Smooth muscle cell (in vitro differentiated cells): ENCODE results near the gene SSH2. TPM values are rescaled to one million over a fixed set of nuclear protein-coding genes. Genes with fewer than 3 reads are reported as not detected.
A peak's percentile ranks its signal among the peaks of the same experiment; 100 is the strongest.

ENCODE experiments used
- DNase-seq: peaks from one replicate; lab custom pipeline; 2025; ENCODE audit not compliant: unreplicated experiment; lab: John Stamatoyannopoulos, UW
- H2AFZ ChIP-seq: fragments of 200-600 bp; sonication (generic); 2 replicates; pipeline ENCODE4 v1.6.0; 2016; ENCODE audit warnings: antibody characterized with exemption, low read depth, mild to moderate bottlenecking
- H3F3A ChIP-seq: fragments of 200-600 bp; sonication (generic); 2 replicates; pipeline ENCODE4 v1.6.0; 2017; ENCODE audit warnings: antibody characterized with exemption, low read depth
- H3K27ac ChIP-seq: fragments of 200-600 bp; sonication (generic); 2 replicates; pipeline ENCODE4 v1.5.1; 2016; ENCODE audit warnings: low read depth, mild to moderate bottlenecking
- H3K27me3 ChIP-seq: fragments of 200-600 bp; sonication (generic); 2 replicates; pipeline ENCODE4 v1.6.1; 2016; ENCODE audit warnings: low read depth, mild to moderate bottlenecking
- H3K36me3 ChIP-seq: fragments of 200-600 bp; sonication (generic); 2 replicates; pipeline ENCODE4 v1.5.1; 2016; ENCODE audit warnings: low read depth
- H3K4me1 ChIP-seq: fragments of 200-600 bp; sonication (generic); 2 replicates; pipeline ENCODE4 v1.5.1; 2016; ENCODE audit warnings: low read depth
- H3K4me2 ChIP-seq: fragments of 200-600 bp; sonication (generic); 2 replicates; pipeline ENCODE4 v1.6.0; 2016; ENCODE audit warnings: mild to moderate bottlenecking
- H3K4me3 ChIP-seq: fragments of 200-600 bp; sonication (generic); 2 replicates; pipeline ENCODE4 v1.5.1; 2016; ENCODE audit warnings: mild to moderate bottlenecking
- H3K79me2 ChIP-seq: fragments of 200-600 bp; sonication (generic); 2 replicates; pipeline ENCODE4 v1.6.0; 2016; ENCODE audit warnings: low read depth, mild to moderate bottlenecking
- H3K9ac ChIP-seq: fragments of 200-600 bp; sonication (generic); 2 replicates; pipeline ENCODE4 v1.6.0; 2016; ENCODE audit warnings: low read depth
- H3K9me3 ChIP-seq: fragments of 200-600 bp; sonication (generic); replicated peaks from 2 replicates; pipeline ENCODE4 v1.5.1; 2016; ENCODE audit warnings: low read depth
- H4K20me1 ChIP-seq: fragments of 200-600 bp; sonication (generic); 2 replicates; pipeline ENCODE4 v1.6.0; 2016; ENCODE audit warnings: low read depth
- CTCF ChIP-seq: fragments of 200-600 bp; sonication (generic); IDR thresholded peaks from 2 replicates; pipeline ENCODE4 v1.5.1; 2017; ENCODE audit warnings: borderline replicate concordance, mild to moderate bottlenecking, antibody characterized with exemption; ENCODE audit not compliant: insufficient read depth, poor library complexity, severe bottlenecking
- WGBS: methylation state at CpG from one replicate; pipeline ENCODE4 v1.1.7; 2016; ENCODE audit warnings: low lambda C conversion rate; 5-methylcytosine and 5-hydroxymethylcytosine counted together
- polyA plus RNA-seq: library from polyadenylated mRNA; unstranded; fragments of >200 nt; fragmentation: Nextera tagmentation; extraction: Ambion mirVana; gene quantifications from 2 replicates; pipeline ENCODE4 v1.2.1, GENCODE V29; 2016
- total RNA-seq: library from RNA; depleted of rRNA; stranded (reverse); fragments of >200 nt; gene quantifications from 2 replicates; pipeline ENCODE4 v1.2.3, GENCODE V29; 2014

The SSH2 gene
- total and polyA plus RNA-seq, 2 experiments from 2014 or later: 9.7 to 10.4 TPM

GRCh38 chr17:29732613-29733012 lies 197.4 kb downstream of the SSH2 start:
- Histone ChIP-seq H3K4me3 (no peak overlapping the region), H3K36me3 (no peaks in the 10 kb centered on the region), H3K9ac (peak overlapping the region; percentile 44), H3K4me2 (peak overlapping the region; percentile 53), H3K27me3 (no peaks in the 10 kb centered on the region), H3K79me2 (no peaks in the 10 kb centered on the region), H3F3A (no peaks in the 10 kb centered on the region), H4K20me1 (no peaks in the 10 kb centered on the region), H3K9me3 (no peaks in the 10 kb centered on the region), H2AFZ (no peak overlapping the region), H3K4me1 (peaks cover 6% of the 10 kb centered on the region), H3K27ac (peak overlapping the region; percentile 82)
- WGBS: 76% methylated on average over 5 of the region's 5 CpGs
- DNase-seq: no peak
- no peak for TF ChIP-seq CTCF

- 77% methylated on average over 1 of the region's 1 CpG for WGBS
- Histone ChIP-seq H3K4me2 (peak overlapping the region; percentile 53), H3K9me3 (no peaks in the 10 kb centered on the region), H3K27me3 (no peaks in the 10 kb centered on the region), H3K79me2 (no peaks in the 10 kb centered on the region), H3K4me3 (no peak overlapping the region), H3K9ac (peak overlapping the region; percentile 44), H3K36me3 (no peaks in the 10 kb centered on the region), H3K27ac (peak overlapping the region; percentile 82), H4K20me1 (no peaks in the 10 kb centered on the region), H3F3A (no peaks in the 10 kb centered on the region), H2AFZ (no peak overlapping the region), H3K4me1 (peaks cover 6% of the 10 kb centered on the region)
- TF ChIP-seq CTCF: no peak
- DNase-seq: no peak
Observed at GRCh38 chr17:29732209-29732608, 197.8 kb downstream of the SSH2 start.

GRCh38 chr17:29731589-29731929 lies 198.5 kb downstream of the SSH2 start:
- Histone ChIP-seq H3K4me2 (no peak overlapping the region), H3K4me3 (no peak overlapping the region), H3K27me3 (no peaks in the 10 kb centered on the region), H4K20me1 (no peaks in the 10 kb centered on the region), H3K27ac (peak overlapping the region; percentile 82), H3K9ac (no peak overlapping the region), H3F3A (no peaks in the 10 kb centered on the region), H3K9me3 (no peaks in the 10 kb centered on the region), H3K4me1 (peaks cover 6% of the 10 kb centered on the region), H3K36me3 (no peaks in the 10 kb centered on the region), H3K79me2 (no peaks in the 10 kb centered on the region), H2AFZ (no peak overlapping the region)
- TF ChIP-seq CTCF: no peak
- no peak for DNase-seq
- 98% methylated on average over 4 of the region's 4 CpGs for WGBS

- WGBS: 98% methylated on average over 3 of the region's 3 CpGs
- no peak for TF ChIP-seq CTCF
Observed at GRCh38 chr17:29728490-29728889, 201.5 kb downstream of the SSH2 start.

More at GRCh38 chr17:29728490-29728889, 201.5 kb downstream of the SSH2 start:
- Histone ChIP-seq H3K36me3 (no peaks in the 10 kb centered on the region), H3K4me2 (no peak overlapping the region), H3K9me3 (no peaks in the 10 kb centered on the region), H3K27ac (no peak overlapping the region), H3K27me3 (no peaks in the 10 kb centered on the region), H4K20me1 (no peaks in the 10 kb centered on the region), H3K9ac (no peak overlapping the region), H3K4me3 (no peak overlapping the region), H3K79me2 (no peaks in the 10 kb centered on the region), H3F3A (no peaks in the 10 kb centered on the region), H2AFZ (no peak overlapping the region), H3K4me1 (peaks cover 6% of the 10 kb centered on the region)
- no peak for DNase-seq
